Measurements from ENCODE around the gene CYB5A. TPM values are rescaled to one million over a fixed set of nuclear protein-coding genes. Genes with fewer than 3 reads are reported as not detected.
"Not testable (repeated sequence)": the region's sequence is repeated elsewhere in the genome, so short reads cannot be mapped to it uniquely, and the experiment has no call there.

Gene CYB5A
- total RNA-seq, 1 donor from 2014 or later, result 28.3 TPM

- H3K4me1 Mint-ChIP-seq (ENCODE audit: low read depth, unreplicated experiment), result peaks cover 19% of the 10 kb centered on the region
Observed at GRCh38 chr18:74286856-74287255, 4.9 kb downstream of the CYB5A start.

GRCh38 chr18:74286106-74286855, 5.5 kb downstream of the CYB5A start:
- Mint-ChIP-seq H3K9me3 (ENCODE audit: unreplicated experiment) (peaks cover 10% of the 10 kb centered on the region), H3K27ac (ENCODE audit: unreplicated experiment) (no peak overlapping the region), H3K27me3 (ENCODE audit: unreplicated experiment) (peaks cover 14% of the 10 kb centered on the region), H3K4me3 (ENCODE audit: unreplicated experiment) (no peak overlapping the region), H3K4me1 (ENCODE audit: low read depth, unreplicated experiment) (peaks cover 25% of the 10 kb centered on the region), H3K36me3 (ENCODE audit: unreplicated experiment) (no peaks in the 10 kb centered on the region)
- TF ChIP-seq CTCF (IDR thresholded peaks at IDR 0.05; ENCODE audit: partially characterized antibody, unreplicated experiment), result no peak
- DNase-seq, result no peak

More at GRCh38 chr18:74286856-74287255, 4.9 kb downstream of the CYB5A start:
- peaks cover 11% of the 10 kb centered on the region for H3K27me3 Mint-ChIP-seq (ENCODE audit: unreplicated experiment)
- TF ChIP-seq CTCF (IDR thresholded peaks at IDR 0.05; ENCODE audit: partially characterized antibody, unreplicated experiment), result no peak
- no peak overlapping the region for H3K27ac Mint-ChIP-seq (ENCODE audit: unreplicated experiment)
- H3K9me3 Mint-ChIP-seq (ENCODE audit: unreplicated experiment), result peaks cover 7% of the 10 kb centered on the region
- no peak overlapping the region for H3K4me3 Mint-ChIP-seq (ENCODE audit: unreplicated experiment)
- DNase-seq, result no peak
- no peaks in the 10 kb centered on the region for H3K36me3 Mint-ChIP-seq (ENCODE audit: unreplicated experiment)

GRCh38 chr18:74285583-74285982, 6.2 kb downstream of the CYB5A start:
- H3K36me3 Mint-ChIP-seq (ENCODE audit: unreplicated experiment); DNase-seq; H3K27ac Mint-ChIP-seq (ENCODE audit: unreplicated experiment); H3K4me3 Mint-ChIP-seq (ENCODE audit: unreplicated experiment): not testable (repeated sequence)
- peaks cover 20% of the 10 kb centered on the region for H3K27me3 Mint-ChIP-seq (ENCODE audit: unreplicated experiment)
- H3K4me1 Mint-ChIP-seq (ENCODE audit: low read depth, unreplicated experiment), result peaks cover 32% of the 10 kb centered on the region
- peaks cover 16% of the 10 kb centered on the region for H3K9me3 Mint-ChIP-seq (ENCODE audit: unreplicated experiment)

GRCh38 chr18:74284980-74285355, 6.8 kb downstream of the CYB5A start:
- peaks cover 16% of the 10 kb centered on the region for H3K9me3 Mint-ChIP-seq (ENCODE audit: unreplicated experiment)
- no peaks in the 10 kb centered on the region for H3K36me3 Mint-ChIP-seq (ENCODE audit: unreplicated experiment)
- H3K27me3 Mint-ChIP-seq (ENCODE audit: unreplicated experiment), result peaks cover 20% of the 10 kb centered on the region
- no peak for TF ChIP-seq CTCF (IDR thresholded peaks at IDR 0.05; ENCODE audit: partially characterized antibody, unreplicated experiment)
- no peak for DNase-seq
- H3K27ac Mint-ChIP-seq (ENCODE audit: unreplicated experiment), result no peak overlapping the region
- no peak overlapping the region for H3K4me3 Mint-ChIP-seq (ENCODE audit: unreplicated experiment)
- peaks cover 34% of the 10 kb centered on the region for H3K4me1 Mint-ChIP-seq (ENCODE audit: low read depth, unreplicated experiment)

GRCh38 chr18:74284191-74284979, 7.4 kb downstream of the CYB5A start:
- H3K36me3 Mint-ChIP-seq (ENCODE audit: unreplicated experiment), result no peaks in the 10 kb centered on the region
- no peak for DNase-seq
- H3K27ac Mint-ChIP-seq (ENCODE audit: unreplicated experiment), result no peak overlapping the region
- no peak for TF ChIP-seq CTCF (IDR thresholded peaks at IDR 0.05; ENCODE audit: partially characterized antibody, unreplicated experiment)
- peaks cover 22% of the 10 kb centered on the region for H3K27me3 Mint-ChIP-seq (ENCODE audit: unreplicated experiment)
- H3K9me3 Mint-ChIP-seq (ENCODE audit: unreplicated experiment), result peaks cover 16% of the 10 kb centered on the region
- no peak overlapping the region for H3K4me3 Mint-ChIP-seq (ENCODE audit: unreplicated experiment)
- H3K4me1 Mint-ChIP-seq (ENCODE audit: low read depth, unreplicated experiment), result peaks cover 36% of the 10 kb centered on the region
